SK-N-SH (cell line): Measurements from ENCODE around the gene BBLN. TPM values are rescaled to one million over a fixed set of nuclear protein-coding genes. Genes with fewer than 3 reads are reported as not detected.

ENCODE experiments used
- CTCF ChIA-PET: fragments of 300-600, 350-600 bp; formaldehyde crosslinking; extraction: SDS; loops from one replicate; lab custom pipeline; 2021; lab: Yijun Ruan, JAX
- POLR2A ChIA-PET: fragments of 350-600 bp; sonication (Branson Sonifier 250); formaldehyde crosslinking; extraction: SDS; loops from one replicate; lab custom pipeline; 2020; ENCODE audit warnings: antibody characterized with exemption, inconsistent platforms; lab: Yijun Ruan, JAX
- DNase-seq: peaks from one replicate; pipeline ENCODE4 v3.0.0; 2012
- H2AFZ ChIP-seq: fragments of 200-600 bp; sonication (generic); 2 replicates; pipeline ENCODE4 v1.8.1; 2016; ENCODE audit warnings: antibody characterized with exemption, mild to moderate bottlenecking, low read depth
- H3F3A ChIP-seq: fragments of 200-600 bp; sonication (generic); replicated peaks from 2 replicates; pipeline ENCODE3; 2016; ENCODE audit warnings: antibody characterized with exemption, mild to moderate bottlenecking; ENCODE audit not compliant: insufficient read depth
- H3K27ac ChIP-seq, 2 experiments: fragments of 200-500 bp in 1 of 2; fragments of 200-600 bp in 1 of 2; sonication (Bioruptor generic) in 1 of 2; sonication (generic), shearing (Covaris generic) in 1 of 2; 2 replicates each; pipeline versions ENCODE4 v1.5.1 to v1.6.1; 2014 to 2016; ENCODE audit warnings: low read depth in 2 of 2, inconsistent platforms in 1 of 2, low read length in 1 of 2, mild to moderate bottlenecking in 1 of 2, mixed read lengths in 1 of 2
- H3K27me3 ChIP-seq: fragments of 200-600 bp; sonication (generic), shearing (Covaris generic); 2 replicates; pipeline ENCODE4 v1.6.1; 2016; ENCODE audit warnings: mixed run types; ENCODE audit not compliant: insufficient read depth
- H3K36me3 ChIP-seq, 2 experiments: fragments of 200-500 bp in 1 of 2; fragments of 200-600 bp in 1 of 2; sonication (Bioruptor generic) in 1 of 2; sonication (generic) in 1 of 2; replicated peaks in 1 of 2; 2 replicates each; pipeline versions ENCODE3 to v1.5.1; 2014 to 2016; ENCODE audit warnings: low read length in 1 of 2, mild to moderate bottlenecking in 1 of 2; ENCODE audit not compliant: insufficient read depth in 2 of 2, control insufficient read depth in 1 of 2
- H3K4me1 ChIP-seq, 2 experiments: fragments of 200-500 bp in 1 of 2; fragments of 200-600 bp in 1 of 2; sonication (Bioruptor generic) in 1 of 2; sonication (generic), shearing (Covaris generic) in 1 of 2; 2 replicates each; pipeline versions ENCODE4 v1.5.1 to v1.6.1; 2014 to 2016; ENCODE audit warnings: low read depth in 1 of 2, low read length in 1 of 2, mixed run types in 1 of 2; ENCODE audit not compliant: insufficient read depth in 2 of 2, control insufficient read depth in 1 of 2
- H3K4me2 ChIP-seq: fragments of 200-600 bp; sonication (generic), shearing (Covaris generic); 2 replicates; pipeline ENCODE4 v1.6.1; 2017; ENCODE audit warnings: mixed run types
- H3K4me3 ChIP-seq, 2 experiments: fragments of 200-500 bp in 1 of 2; fragments of 200-600 bp in 1 of 2; sonication (Bioruptor generic) in 1 of 2; sonication (generic), shearing (Covaris generic) in 1 of 2; 2 replicates each; pipeline versions ENCODE4 v1.5.1 to v1.8.1; 2014 to 2016; ENCODE audit warnings: low read depth in 2 of 2, inconsistent platforms in 1 of 2, low read length in 1 of 2, mild to moderate bottlenecking in 1 of 2, mixed read lengths in 1 of 2, moderate library complexity in 1 of 2
- H3K79me2 ChIP-seq: fragments of 200-600 bp; sonication (generic); 2 replicates; pipeline ENCODE4 v1.8.1; 2017; ENCODE audit warnings: mild to moderate bottlenecking; ENCODE audit not compliant: insufficient read depth
- H3K9ac ChIP-seq: fragments of 200-600 bp; sonication (generic); 2 replicates; pipeline ENCODE4 v1.6.1; 2017; ENCODE audit warnings: mixed run types
- H3K9me2 ChIP-seq: fragments of 200-600 bp; sonication (generic); 2 replicates; pipeline ENCODE4 v1.6.1; 2017; ENCODE audit warnings: mixed run types
- H3K9me3 ChIP-seq: fragments of 200-600 bp; sonication (generic); 2 replicates; pipeline ENCODE4 v1.6.1; 2017; ENCODE audit warnings: mixed run types, mild to moderate bottlenecking, moderate library complexity
- H4K20me1 ChIP-seq: fragments of 200-600 bp; sonication (generic); 2 replicates; pipeline ENCODE4 v1.6.1; 2017; ENCODE audit warnings: mild to moderate bottlenecking, mixed run types; ENCODE audit not compliant: insufficient read depth
- CHD2 ChIP-seq: fragments of 150-350 bp; IDR thresholded peaks from 2 replicates; pipeline ENCODE4 v1.6.1; 2018; ENCODE audit warnings: low read length; ENCODE audit not compliant: partially characterized antibody
- EP300 ChIP-seq, 2 experiments: IDR thresholded peaks; 2 replicates each; pipeline versions ENCODE4 v1.4.0 to v1.6.1; 2012; ENCODE audit warnings: borderline replicate concordance in 1 of 2, low read depth in 1 of 2, low read length in 1 of 2
- FOSL2 ChIP-seq: IDR thresholded peaks from 2 replicates; pipeline ENCODE4 v1.4.0; 2012; ENCODE audit warnings: low read depth, mild to moderate bottlenecking, moderate library complexity, borderline replicate concordance
- FOXJ3 ChIP-seq: sonication (generic); formaldehyde crosslinking; IDR thresholded peaks from 2 replicates; pipeline ENCODE4 v1.5.1; 2020; ENCODE audit warnings: mild to moderate bottlenecking, missing genetic modification reagents
- JUND ChIP-seq: IDR thresholded peaks from 2 replicates; pipeline ENCODE4 v1.4.0; 2012
- MEF2A ChIP-seq: IDR thresholded peaks from 2 replicates; pipeline ENCODE4 v1.4.0; 2012; ENCODE audit warnings: low read depth, borderline replicate concordance
- NFIC ChIP-seq: IDR thresholded peaks from 2 replicates; pipeline ENCODE4 v1.4.0; 2012; ENCODE audit warnings: borderline replicate concordance
- POLR2AphosphoS5 ChIP-seq: IDR thresholded peaks from 2 replicates; pipeline ENCODE4 v1.6.1; 2012; ENCODE audit warnings: low read depth, low read length
- RCOR1 ChIP-seq: fragments of 150-350 bp; IDR thresholded peaks from 2 replicates; pipeline ENCODE4 v1.6.1; 2017; ENCODE audit warnings: antibody characterized with exemption, low read length
- RFX5 ChIP-seq: IDR thresholded peaks from 2 replicates; pipeline ENCODE4 v1.6.1; 2012; ENCODE audit warnings: mild to moderate bottlenecking, improper control_type of control experiment, low read length
- SMC3 ChIP-seq: IDR thresholded peaks from 2 replicates; pipeline ENCODE4 v1.6.1; 2012; ENCODE audit warnings: low read depth, low read length, improper control_type of control experiment
- TAF1 ChIP-seq: IDR thresholded peaks from 2 replicates; pipeline ENCODE4 v1.6.1; 2012; ENCODE audit warnings: low read depth, mild to moderate bottlenecking, low read length, moderate library complexity, borderline replicate concordance
- WGBS: methylation state at CpG from one replicate; pipeline ENCODE4 v1.1.6; 2017; ENCODE audit warnings: low lambda C conversion rate; 5-methylcytosine and 5-hydroxymethylcytosine counted together
- polyA plus RNA-seq, 3 experiments: library from polyadenylated mRNA; depleted of rRNA; stranded (reverse); fragments of >200 nt; gene quantifications; 2 replicates each; pipeline ENCODE4 v1.2.3, GENCODE V29; 2012
- TF ChIP-seq, protein P1 (sequence below): fragments of 150-350 bp; IDR thresholded peaks from 2 replicates; pipeline ENCODE4 v1.6.1; 2016; ENCODE audit warnings: mild to moderate bottlenecking, low read depth, low read length
- TF ChIP-seq, protein P2 (sequence below): IDR thresholded peaks from 2 replicates; pipeline ENCODE4 v1.6.1; 2012; ENCODE audit warnings: mild to moderate bottlenecking, low read depth, low read length, moderate library complexity
- TF ChIP-seq, protein P3 (sequence below): fragments of 150-350 bp; IDR thresholded peaks from 2 replicates; pipeline ENCODE4 v1.6.1; 2017; ENCODE audit warnings: antibody characterized with exemption, low read length, low read depth, borderline replicate concordance

BBLN gene
- polyA plus RNA-seq, 1 of the 3 experiments (the other 2 are of a cell fraction): 109 TPM

DNA sequence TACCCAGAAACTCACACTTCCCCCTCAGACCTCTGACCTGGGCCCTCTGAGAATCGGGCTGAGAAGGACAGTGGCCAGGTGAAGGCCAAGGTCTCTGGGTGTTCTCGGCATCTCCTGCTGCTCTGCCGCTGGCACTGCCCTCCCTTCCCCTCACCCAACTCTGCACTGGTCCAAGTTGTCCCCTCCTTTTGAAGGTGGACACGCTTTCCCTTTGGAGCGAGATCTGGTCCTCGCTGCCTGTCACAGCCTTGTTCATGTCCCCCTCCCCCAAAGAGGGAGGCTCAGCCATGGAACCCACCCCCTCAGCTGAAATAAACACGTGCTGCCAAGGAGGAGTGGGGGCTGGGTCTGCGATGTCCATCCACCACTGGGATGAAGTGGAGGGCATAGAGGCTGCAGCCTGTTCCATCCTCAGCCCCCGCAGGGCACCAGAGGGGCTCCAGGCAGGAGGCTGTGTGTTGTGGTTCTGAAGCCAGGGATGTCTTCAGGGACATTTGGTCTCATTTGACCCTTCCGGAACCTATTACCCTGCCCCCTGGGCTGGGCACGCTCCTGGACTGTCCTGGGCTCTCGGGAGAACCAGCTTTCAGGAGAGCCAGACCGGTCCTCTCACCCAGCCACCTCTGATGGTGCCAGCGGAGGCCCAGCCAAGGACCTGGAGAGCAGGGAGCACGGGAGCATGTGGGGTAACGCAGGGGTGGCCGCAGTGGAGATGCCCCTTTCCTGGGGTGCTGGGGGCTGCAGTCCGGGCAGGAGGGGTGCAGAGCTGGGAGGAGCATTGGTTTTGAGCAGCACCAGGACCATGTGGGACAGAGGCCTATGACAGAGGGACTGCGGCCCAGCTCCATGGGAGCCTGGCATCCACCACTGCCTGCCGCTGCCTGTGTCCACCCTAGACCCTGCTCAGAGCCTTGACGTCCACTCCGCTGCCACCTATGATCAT, 15.6 kb upstream of the BBLN start:
- Histone ChIP-seq H3F3A (no peaks in the 10 kb centered on the region), H3K4me3 (no peak overlapping the region), H3K4me1 (no peaks in the 10 kb centered on the region), H3K36me3 (no peaks in the 10 kb centered on the region), H3K9ac (no peak overlapping the region), H3K9me3 (no peaks in the 10 kb centered on the region), H3K27me3 (no peaks in the 10 kb centered on the region), H3K79me2 (no peaks in the 10 kb centered on the region), H4K20me1 (no peaks in the 10 kb centered on the region), H2AFZ (no peak overlapping the region), H3K9me2 (no peaks in the 10 kb centered on the region), H3K4me2 (no peak overlapping the region), H3K27ac (no peak overlapping the region)
- POLR2A ChIA-PET: no interaction called here
- WGBS: 78% methylated on average over 16 of the region's 22 CpGs
- TF ChIP-seq NFIC: no peak
- TF ChIP-seq FOSL2: no peak
- TF ChIP-seq JUND: no peak
- no peak for TF ChIP-seq POLR2AphosphoS5
- TF ChIP-seq, protein P1, sequence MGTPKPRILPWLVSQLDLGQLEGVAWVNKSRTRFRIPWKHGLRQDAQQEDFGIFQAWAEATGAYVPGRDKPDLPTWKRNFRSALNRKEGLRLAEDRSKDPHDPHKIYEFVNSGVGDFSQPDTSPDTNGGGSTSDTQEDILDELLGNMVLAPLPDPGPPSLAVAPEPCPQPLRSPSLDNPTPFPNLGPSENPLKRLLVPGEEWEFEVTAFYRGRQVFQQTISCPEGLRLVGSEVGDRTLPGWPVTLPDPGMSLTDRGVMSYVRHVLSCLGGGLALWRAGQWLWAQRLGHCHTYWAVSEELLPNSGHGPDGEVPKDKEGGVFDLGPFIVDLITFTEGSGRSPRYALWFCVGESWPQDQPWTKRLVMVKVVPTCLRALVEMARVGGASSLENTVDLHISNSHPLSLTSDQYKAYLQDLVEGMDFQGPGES: no peak
- TF ChIP-seq CHD2: no peak
- TF ChIP-seq RCOR1: no peak
- no peak for TF ChIP-seq MEF2A
- no peak for TF ChIP-seq SMC3
- no peak for TF ChIP-seq TAF1
- TF ChIP-seq, protein P2, sequence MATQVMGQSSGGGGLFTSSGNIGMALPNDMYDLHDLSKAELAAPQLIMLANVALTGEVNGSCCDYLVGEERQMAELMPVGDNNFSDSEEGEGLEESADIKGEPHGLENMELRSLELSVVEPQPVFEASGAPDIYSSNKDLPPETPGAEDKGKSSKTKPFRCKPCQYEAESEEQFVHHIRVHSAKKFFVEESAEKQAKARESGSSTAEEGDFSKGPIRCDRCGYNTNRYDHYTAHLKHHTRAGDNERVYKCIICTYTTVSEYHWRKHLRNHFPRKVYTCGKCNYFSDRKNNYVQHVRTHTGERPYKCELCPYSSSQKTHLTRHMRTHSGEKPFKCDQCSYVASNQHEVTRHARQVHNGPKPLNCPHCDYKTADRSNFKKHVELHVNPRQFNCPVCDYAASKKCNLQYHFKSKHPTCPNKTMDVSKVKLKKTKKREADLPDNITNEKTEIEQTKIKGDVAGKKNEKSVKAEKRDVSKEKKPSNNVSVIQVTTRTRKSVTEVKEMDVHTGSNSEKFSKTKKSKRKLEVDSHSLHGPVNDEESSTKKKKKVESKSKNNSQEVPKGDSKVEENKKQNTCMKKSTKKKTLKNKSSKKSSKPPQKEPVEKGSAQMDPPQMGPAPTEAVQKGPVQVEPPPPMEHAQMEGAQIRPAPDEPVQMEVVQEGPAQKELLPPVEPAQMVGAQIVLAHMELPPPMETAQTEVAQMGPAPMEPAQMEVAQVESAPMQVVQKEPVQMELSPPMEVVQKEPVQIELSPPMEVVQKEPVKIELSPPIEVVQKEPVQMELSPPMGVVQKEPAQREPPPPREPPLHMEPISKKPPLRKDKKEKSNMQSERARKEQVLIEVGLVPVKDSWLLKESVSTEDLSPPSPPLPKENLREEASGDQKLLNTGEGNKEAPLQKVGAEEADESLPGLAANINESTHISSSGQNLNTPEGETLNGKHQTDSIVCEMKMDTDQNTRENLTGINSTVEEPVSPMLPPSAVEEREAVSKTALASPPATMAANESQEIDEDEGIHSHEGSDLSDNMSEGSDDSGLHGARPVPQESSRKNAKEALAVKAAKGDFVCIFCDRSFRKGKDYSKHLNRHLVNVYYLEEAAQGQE: no peak
- TF ChIP-seq, protein P3, sequence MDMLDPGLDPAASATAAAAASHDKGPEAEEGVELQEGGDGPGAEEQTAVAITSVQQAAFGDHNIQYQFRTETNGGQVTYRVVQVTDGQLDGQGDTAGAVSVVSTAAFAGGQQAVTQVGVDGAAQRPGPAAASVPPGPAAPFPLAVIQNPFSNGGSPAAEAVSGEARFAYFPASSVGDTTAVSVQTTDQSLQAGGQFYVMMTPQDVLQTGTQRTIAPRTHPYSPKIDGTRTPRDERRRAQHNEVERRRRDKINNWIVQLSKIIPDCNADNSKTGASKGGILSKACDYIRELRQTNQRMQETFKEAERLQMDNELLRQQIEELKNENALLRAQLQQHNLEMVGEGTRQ: no peak
- no peak for TF ChIP-seq RFX5
- TF ChIP-seq FOXJ3 (CRISPR knock-in tag): no peak
- TF ChIP-seq EP300 (IDR thresholded peaks at IDR 0.05; ENCODE audit: borderline replicate concordance in 1 of 2, low read depth in 1 of 2, low read length in 1 of 2): no peak
- no peak for DNase-seq
- CTCF ChIA-PET: interaction anchor here (0.6 to 2.0 kb wide), 2 partner anchors 27 to 518 kb away, joined by 3 to 8 read pairs; no protein-coding TSS in a partner anchor
